Neural progenitor cell (in vitro differentiated cells): ENCODE data around the gene SCIN.
"Not testable (repeated sequence)": the region's sequence is repeated elsewhere in the genome, so short reads cannot be mapped to it uniquely, and the experiment has no call there.

ENCODE experiments used
- EZH2 ChIP-seq: fragments of 200-600 bp; sonication (generic); IDR thresholded peaks from 2 replicates; pipeline ENCODE4 v1.6.1; 2017; ENCODE audit warnings: antibody characterized with exemption, mild to moderate bottlenecking, moderate library complexity
- EZH2phosphoT487 ChIP-seq: fragments of 200-600 bp; sonication (generic); IDR thresholded peaks from 2 replicates; pipeline ENCODE4 v1.6.1; 2017; ENCODE audit warnings: antibody characterized with exemption
- TF ChIP-seq, protein P1 (sequence below): fragments of 200-600 bp; sonication (generic); IDR thresholded peaks from 2 replicates; pipeline ENCODE4 v1.5.1; 2017; ENCODE audit warnings: antibody characterized with exemption, mild to moderate bottlenecking

DNA sequence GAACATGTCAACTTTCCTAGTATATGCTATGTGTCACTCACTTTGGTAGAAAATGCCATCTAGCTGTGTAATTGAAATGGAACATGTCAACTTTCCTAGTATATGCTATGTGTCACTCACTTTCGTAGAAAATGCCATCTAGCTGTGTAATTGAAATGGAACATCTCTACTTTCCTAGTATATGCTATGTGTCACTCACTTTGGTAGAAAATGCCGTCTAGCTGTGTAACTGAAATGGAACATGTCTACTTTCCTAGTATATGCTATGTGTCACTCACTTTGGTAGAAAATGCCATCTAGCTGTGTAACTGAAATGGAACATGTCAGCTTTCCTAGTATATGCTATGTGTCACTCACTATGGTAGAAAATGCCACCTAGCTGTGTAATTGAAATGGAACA is 43.8 kb upstream of the SCIN start:
- TF ChIP-seq, protein P1, sequence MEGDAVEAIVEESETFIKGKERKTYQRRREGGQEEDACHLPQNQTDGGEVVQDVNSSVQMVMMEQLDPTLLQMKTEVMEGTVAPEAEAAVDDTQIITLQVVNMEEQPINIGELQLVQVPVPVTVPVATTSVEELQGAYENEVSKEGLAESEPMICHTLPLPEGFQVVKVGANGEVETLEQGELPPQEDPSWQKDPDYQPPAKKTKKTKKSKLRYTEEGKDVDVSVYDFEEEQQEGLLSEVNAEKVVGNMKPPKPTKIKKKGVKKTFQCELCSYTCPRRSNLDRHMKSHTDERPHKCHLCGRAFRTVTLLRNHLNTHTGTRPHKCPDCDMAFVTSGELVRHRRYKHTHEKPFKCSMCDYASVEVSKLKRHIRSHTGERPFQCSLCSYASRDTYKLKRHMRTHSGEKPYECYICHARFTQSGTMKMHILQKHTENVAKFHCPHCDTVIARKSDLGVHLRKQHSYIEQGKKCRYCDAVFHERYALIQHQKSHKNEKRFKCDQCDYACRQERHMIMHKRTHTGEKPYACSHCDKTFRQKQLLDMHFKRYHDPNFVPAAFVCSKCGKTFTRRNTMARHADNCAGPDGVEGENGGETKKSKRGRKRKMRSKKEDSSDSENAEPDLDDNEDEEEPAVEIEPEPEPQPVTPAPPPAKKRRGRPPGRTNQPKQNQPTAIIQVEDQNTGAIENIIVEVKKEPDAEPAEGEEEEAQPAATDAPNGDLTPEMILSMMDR = not testable (repeated sequence)
- not testable (repeated sequence) for TF ChIP-seq EZH2, EZH2phosphoT487
